Subcutaneous adipose tissue (tissue), 4 donors: ENCODE results near the gene LNPEP. TPM values are rescaled to one million over a fixed set of nuclear protein-coding genes. Genes with fewer than 3 reads are reported as not detected.

ENCODE experiments used
- CTCF ChIP-seq: fragments of 450-650 bp; IDR thresholded peaks from one replicate; pipeline ENCODE4 v1.5.1; 2016; ENCODE audit warnings: low read depth, mild to moderate bottlenecking, control low read depth, antibody characterized with exemption, moderate library complexity
- total RNA-seq, 4 donors: library from RNA; depleted of rRNA; stranded (reverse); fragments of >200 nt; gene quantifications; one replicate each; pipeline ENCODE4 v1.1.0, GENCODE V29; 2016

The LNPEP gene
- total RNA-seq, 4 donors from 2014 or later = 74.0 to 135 (median 94.5) TPM

DNA sequence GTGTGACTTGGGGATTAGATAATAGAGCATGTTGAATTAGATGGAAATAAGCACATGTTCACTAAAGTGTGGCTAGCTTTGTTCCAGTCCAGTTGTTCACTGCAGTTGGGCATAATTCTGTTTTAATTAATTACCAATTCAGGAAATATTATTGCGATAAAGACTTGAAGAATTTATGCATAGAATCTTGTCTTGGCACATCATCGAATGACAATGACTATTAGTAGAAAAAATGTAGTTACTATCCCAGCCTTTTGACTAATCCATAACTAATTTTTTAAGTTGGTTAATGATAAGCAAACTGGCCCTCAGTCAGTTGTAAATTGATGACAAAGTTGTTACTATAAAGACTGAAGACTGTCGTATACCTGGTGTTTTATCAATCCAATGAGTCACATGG, 10.5 kb downstream of the LNPEP start:
- no peak for TF ChIP-seq CTCF

- no peak for TF ChIP-seq CTCF
Observed at GRCh38 chr5:96952118-96952750, 16.4 kb downstream of the LNPEP start.

- no peak for TF ChIP-seq CTCF
Observed at GRCh38 chr5:96952974-96953730, 17.3 kb downstream of the LNPEP start.

DNA sequence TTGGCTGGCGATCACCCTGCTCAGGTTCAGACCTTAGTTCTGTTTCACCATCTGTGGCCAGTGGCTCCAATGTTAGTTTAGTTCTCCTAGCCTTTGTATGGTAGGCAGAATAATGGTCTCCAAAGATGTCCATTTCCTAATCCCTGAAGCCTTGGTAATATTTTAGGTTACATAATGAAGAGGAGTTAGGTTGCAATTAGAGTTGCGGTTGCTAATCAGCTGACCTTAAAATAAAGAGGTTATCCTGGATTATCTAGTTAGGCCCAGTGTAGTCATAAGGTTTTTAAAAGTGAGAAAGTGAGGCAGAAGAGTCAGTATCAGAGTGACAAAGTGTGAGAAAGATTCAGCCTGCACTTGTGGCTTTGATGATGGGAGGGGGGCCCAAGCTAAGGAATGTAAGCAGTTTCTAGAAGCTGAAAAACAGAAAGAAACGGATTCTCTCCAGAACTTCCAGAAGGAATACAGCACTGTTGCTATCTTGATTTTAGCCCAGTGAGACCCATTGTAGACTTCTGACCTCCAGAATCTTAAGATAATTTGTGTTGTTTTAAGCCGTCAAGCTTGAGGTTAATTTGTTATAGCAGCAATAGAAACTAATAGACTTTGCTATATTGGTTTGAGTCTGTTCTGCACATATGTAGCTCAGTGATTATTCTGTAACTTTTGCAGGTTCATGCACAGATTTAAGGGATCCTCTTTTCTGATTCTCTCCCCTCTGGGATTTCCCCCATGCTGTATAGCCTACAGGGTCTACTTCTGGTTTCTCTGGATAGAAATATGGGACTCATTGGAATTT, 21.6 kb downstream of the LNPEP start:
- TF ChIP-seq CTCF = no peak

- TF ChIP-seq CTCF = no peak
Observed at GRCh38 chr5:96958977-96959376, 23.1 kb downstream of the LNPEP start.

DNA sequence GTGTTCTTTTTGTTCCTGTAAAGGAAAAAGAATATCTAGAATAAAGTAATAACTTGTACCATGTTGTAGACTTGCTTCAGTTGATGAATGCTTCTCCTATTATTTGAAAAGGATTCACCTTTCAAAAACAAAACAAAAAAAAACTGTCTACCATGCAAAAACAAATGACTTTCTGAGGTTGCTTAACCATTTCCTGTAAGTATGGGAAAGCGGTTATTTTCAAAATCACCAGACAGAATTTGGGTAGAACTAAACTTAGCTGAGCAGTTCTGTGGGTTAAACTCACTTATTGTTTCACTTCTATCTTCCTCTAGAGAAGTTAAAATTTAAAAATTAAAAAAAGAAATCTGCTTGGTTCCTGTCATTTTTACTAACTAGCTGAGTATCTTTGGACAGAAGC, 25.2 kb downstream of the LNPEP start:
- no peak for TF ChIP-seq CTCF

GRCh38 chr5:96962540-96962991, 26.7 kb downstream of the LNPEP start:
- TF ChIP-seq CTCF = no peak
